NCI-H2029 (cell line): ENCODE measurements around the gene FARP1.

Experiments used
- DNase-seq: peaks from one replicate; lab custom pipeline; 2025; lab: John Stamatoyannopoulos, UW

The FARP1 gene

DNA sequence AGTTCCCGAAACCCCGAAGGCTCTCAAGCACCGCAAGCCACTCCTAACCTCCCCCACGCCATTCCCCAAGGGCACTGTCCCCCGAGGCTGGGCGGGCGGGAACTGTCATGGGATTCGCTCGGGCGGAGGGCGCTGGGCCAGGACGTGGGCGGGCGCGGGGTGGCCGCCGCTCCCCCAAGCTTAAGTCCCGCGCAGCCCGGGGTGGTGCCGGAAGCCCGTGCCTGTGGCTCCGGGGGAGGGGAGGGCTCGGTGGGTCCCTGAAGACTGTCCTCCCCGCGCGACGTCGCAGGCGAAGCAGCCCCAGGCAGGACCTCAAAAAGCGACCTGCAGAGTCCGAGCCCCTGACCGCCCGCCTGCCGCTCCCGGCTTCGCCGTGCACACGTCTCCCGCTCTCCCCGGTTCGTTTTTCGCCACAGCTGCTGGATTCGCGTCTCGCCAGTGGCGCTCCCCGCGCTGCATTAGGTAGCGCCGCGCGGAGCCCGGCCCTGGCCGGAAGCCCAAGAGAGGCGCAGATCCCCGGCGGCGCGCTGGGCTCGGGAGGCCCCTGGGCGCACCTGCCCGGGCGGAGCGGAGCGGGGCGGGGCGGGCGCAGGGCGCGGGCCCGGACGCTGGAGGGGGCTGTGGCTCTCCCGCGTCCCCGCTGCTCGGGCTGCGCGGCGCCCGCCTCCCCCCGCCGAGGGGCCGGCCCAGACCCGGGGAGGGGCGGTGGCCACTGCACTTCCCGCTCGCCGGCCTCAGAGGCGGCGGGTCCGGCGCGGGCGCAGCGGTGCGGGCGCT lies at the start of gene FARP1:
Gene FARP1, plus strand, starts transcription at position 715 of the 777 bp plus-strand sequence. CDS start 70,149 bp downstream, outside the sequence.
- DNase-seq = peak; percentile 39

GRCh38 chr13:98094678-98095266 lies 48.1 kb upstream of the FARP1 start:
- DNase-seq = no peak

GRCh38 chr13:98096059-98096458 lies 46.8 kb upstream of the FARP1 start:
- no peak for DNase-seq

DNA sequence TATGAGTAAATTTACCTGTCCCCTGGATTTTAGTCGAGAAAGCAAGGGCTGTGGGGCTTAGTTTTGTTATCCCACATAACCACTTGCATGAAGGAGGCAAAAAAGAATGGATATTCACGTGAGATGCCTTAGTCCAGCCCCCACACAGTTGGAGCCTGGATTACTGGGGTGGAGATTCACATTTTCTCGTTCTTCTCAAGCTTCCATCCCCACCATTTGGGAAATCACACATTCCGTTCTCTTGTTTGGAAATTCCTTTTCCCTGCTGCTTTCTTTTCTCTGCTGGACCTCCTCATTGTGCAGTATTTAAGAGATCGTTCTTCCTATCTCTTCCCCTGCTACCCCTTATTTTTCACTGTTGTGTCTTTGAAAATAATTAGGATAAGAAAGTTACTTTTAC lies 45.1 kb upstream of the FARP1 start:
- no peak for DNase-seq

- no peak for DNase-seq
Observed at GRCh38 chr13:98098516-98098915, 44.4 kb upstream of the FARP1 start.

- DNase-seq = no peak
Observed at GRCh38 chr13:98099627-98100026, 43.3 kb upstream of the FARP1 start.

- no peak for DNase-seq
Observed at GRCh38 chr13:98100481-98100880, 42.4 kb upstream of the FARP1 start.

- no peak for DNase-seq
Observed at GRCh38 chr13:98103531-98103930, 39.4 kb upstream of the FARP1 start.

DNA sequence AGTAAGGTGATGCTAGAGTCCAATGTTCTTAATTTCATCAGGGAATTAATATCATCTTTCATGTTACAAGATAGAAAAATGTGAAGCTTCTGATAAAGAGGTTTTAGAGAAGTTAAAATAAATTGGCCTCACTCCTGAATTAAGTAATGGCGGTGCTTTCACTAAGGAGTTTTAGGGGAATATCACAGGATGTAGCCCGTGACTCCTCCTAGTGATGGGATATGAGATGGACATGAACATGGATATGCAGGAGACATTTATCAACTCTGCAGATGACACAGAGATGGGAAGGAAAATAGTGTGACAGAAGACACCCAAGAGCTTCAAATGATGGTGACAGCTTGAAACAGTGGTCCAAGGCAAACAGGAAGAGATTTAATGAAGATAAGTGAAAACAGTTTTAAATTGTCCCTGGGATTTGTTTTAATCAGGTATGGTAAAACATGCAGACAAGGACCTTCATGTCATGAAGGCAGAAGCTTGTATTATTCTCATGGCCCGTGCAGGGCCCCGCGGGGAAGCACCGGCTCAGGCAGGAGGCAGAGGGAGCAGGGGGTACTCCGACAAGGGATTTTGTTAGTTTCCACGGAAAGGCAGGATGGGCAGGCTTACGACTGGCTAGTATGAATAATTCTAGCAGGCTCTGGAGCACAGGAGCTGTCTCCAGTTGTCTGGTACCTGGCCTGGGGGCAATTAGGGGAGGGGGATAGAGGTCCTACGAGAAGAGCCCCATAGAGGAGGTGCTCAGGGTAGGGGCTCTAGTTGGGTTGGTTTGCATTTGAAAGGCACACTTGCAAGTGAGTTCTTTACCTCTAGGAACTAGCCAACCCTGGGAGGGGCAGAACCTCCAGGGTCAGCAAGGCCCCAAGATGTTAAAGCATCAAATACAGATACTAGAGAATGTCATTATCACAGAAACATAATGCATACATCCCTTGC lies 38.7 kb upstream of the FARP1 start:
- DNase-seq = no peak

- DNase-seq = no peak
Observed at GRCh38 chr13:98105929-98106336, 37.0 kb upstream of the FARP1 start.

DNA sequence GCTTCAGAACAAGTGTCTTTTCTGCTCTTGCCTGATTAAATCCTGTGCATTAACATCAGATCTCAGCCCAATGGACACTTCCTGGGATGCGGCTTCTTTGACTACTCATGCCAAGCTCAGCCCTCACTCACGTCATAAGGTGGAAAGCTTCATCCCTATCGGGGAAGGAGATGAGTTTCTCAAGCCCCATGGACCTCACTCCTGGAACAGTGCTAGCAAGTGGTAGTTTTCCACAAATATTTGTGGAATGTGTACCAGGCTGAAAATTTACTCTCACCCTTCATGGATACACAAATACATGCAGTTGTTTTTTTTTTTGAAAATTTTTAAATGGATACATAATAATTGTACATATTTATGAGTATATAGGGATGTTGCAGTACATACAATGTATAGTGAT lies 34.6 kb upstream of the FARP1 start:
- no peak for DNase-seq

DNA sequence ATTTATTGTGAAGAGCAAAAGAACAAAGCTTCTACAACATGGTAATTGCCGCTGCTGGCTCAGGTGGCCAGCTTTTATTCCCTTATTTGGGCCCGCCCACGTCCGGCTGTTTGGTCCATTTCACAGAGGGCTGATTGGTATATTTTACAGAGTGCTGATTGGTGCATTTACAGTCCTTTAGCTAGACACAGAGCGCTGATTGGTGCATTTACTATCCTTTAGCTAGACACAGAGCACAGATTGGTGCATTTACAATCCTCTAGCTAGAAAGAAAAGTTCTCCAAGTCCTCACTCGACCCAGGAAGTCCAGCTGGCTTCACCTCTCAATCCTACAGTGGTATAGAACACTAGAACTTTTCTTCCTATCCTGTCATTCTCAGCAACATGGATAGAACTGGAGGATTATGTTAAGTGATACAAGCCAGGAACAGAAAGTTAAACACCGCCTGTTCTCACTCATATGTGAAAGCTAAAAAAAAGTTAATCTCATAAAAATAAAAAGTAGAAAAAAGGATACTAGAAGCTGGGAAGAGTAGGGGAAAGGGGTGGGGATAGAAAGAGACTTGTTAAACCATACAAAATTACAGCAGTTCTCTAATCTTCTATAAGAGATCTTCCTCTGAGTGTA lies 33.6 kb upstream of the FARP1 start:
- DNase-seq = no peak

DNA sequence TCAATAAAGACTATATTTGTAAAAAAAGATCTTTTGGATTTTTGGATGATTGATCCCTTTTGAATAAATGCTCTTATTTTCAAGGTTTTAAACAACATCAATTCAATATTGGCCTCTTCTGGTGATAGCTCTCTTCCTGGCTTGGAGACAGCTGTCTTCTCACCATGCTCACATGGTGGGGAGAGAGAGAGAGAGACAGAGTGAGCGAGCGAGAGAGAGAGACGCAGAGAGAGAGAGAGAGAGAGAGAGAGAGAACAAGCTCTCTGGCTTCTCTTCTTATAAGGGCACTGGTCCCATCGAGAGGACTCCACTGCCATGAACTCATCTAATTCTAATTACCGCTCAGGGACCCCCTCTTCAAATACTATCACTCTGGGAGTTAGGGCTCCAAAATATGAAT lies 32.1 kb upstream of the FARP1 start:
- no peak for DNase-seq

GRCh38 chr13:98111168-98112098 lies 31.5 kb upstream of the FARP1 start:
- no peak for DNase-seq

DNA sequence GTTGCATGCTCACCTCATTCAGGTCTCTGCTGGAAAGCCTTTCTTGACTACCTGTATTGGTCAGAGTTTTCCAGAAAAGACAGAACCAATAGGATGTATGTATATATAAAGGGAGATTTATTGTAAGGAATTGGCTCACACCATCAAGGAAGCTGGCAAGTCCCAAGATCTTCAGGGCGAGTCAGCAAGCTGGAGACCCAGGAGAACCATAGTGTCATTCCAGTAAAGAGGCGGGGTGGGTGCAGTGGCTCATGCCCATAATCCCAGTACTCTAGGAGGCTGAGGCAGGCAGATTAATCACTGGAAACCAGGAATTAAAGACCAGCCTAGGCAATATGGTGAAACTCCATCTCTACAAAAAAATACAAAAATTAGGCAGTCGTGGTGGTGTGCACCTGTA lies 30.4 kb upstream of the FARP1 start:
- DNase-seq = no peak

DNA sequence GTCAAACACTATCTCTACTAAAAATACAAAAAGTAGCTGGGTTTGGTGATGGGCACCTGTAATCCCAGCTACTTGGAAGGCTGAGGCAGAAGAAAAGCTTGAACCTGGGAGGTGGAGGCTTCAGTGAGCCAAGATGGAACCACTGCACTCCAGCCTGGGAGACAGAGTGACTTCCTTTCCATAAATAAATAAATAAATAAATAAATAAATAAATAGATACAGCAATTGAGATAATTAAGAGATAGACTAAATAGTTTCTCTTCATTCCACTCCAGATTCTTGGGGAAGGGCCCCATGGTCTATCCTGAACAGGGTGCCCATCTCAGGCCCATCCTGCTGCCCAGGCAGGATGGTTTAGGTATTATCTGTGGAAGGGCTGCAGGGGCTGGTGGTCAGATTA lies 24.0 kb upstream of the FARP1 start:
- no peak for DNase-seq

DNA sequence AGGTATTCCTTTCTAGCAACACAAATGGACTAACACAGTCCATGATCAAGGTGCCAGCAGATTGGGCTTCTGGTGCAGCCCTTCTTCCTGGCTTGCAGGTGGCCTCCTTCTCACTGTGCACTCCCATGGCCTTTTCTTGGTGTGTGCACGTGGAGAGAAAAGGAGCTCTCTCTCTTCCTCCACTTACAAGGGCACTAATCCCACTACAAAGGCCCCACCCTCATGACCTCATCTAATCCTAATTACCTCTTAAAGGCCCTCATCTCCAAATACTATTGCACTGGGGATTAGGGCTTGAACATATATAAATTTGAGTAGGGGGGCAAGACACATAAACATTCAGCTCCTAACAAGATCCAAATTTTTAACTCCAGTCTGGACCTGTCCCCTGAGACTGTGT lies 19.7 kb upstream of the FARP1 start:
- DNase-seq = no peak

DNA sequence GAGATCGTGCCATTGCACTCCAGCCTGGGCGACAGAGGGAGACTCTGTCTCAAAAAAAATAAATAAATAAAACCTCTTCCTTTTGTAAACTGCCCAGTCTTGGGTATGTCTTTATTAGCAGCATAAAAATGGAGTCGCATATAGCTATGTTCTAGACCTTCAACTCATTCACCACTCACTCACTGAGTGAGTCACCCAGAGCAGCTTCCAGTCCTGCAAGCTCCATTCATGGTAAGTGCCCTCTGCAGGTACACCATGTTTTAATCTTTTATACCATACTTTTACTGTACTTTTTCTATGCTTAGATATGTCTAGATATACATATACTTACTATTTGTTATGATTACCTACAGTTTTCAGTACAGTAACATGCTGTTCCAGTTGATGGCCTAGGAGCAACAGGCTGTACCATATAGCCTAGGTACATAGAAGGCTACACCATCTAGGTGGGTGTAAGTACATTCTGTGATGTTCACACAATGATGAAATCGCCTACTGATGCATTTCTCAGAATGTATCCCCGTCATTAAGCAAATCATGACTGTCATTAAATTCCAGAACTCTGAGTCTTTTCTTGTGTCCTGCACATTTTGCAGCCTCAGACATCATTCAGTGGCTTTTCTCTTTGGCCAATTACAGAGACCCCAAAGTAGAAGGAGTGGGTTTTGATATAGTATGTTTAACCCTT lies 13.7 kb upstream of the FARP1 start:
- DNase-seq = no peak

DNA sequence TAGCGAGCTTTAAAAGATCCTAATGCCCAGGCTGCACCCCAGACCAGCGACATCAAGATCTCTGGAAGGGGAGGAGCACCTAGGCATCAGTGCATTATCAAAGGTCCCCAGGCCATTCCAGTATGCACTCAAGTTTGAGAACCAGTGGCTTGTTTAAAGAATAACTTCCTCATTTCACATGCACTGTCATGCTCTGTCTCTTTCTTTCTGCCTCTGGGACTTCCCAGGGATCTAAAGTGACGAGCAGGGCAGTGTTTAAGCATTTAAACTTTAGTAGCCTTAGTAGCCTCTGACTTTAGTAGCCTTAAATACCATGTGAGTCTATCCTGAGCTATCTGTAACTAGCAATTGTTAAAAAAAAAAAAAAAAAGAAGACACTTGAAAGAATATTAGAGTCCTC lies 8.9 kb upstream of the FARP1 start:
- DNase-seq = no peak

DNA sequence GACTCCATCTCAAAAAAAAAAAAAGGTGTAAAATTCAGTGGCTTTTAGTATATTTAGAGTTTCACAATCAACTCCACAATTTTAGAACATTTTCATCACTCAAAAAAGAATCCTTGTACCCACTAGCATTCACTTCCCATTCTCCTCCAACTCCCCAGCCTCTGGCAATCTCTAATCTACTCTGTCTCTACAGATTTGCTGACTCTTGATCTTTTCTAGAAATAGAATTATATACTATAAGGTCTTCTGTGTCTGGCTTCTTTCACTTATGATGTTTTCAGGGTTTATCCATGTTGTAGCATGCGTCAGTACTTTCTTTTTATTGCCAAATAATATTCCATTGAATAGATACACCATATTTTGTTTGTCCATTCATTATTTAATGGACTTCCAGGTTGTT lies 8.0 kb upstream of the FARP1 start:
- no peak for DNase-seq

- DNase-seq = no peak
Observed at GRCh38 chr13:98141091-98141490, 1.8 kb upstream of the FARP1 start.
